GM19467 (cell line): ENCODE results near the gene CFDP1.

Experiments
- ATAC-seq: cut with Tn5 transposase; IDR thresholded peaks from one replicate; pipeline ENCODE4 v1.9.1; 2021; ENCODE audit warnings: mild to moderate bottlenecking, moderate library complexity; ENCODE audit not compliant: unreplicated experiment

Gene CFDP1

GRCh38 chr16:75415169-75415905 lies 18.0 kb downstream of the CFDP1 start:
- no peak for ATAC-seq

- ATAC-seq, result no peak
Observed at GRCh38 chr16:75413951-75414350, 19.4 kb downstream of the CFDP1 start.

- no peak for ATAC-seq
Observed at GRCh38 chr16:75406943-75407342, 26.4 kb downstream of the CFDP1 start.

- no peak for ATAC-seq
Observed at GRCh38 chr16:75402821-75403475, 30.4 kb downstream of the CFDP1 start.

- no peak for ATAC-seq
Observed at GRCh38 chr16:75402159-75402820, 31.0 kb downstream of the CFDP1 start.

- ATAC-seq, result no peak
Observed at GRCh38 chr16:75401691-75402090, 31.6 kb downstream of the CFDP1 start.

GRCh38 chr16:75398333-75398732 lies 35.0 kb downstream of the CFDP1 start:
- no peak for ATAC-seq

- no peak for ATAC-seq
Observed at GRCh38 chr16:75394941-75395340, 38.4 kb downstream of the CFDP1 start.

- no peak for ATAC-seq
Observed at GRCh38 chr16:75392906-75393305, 40.4 kb downstream of the CFDP1 start.

- no peak for ATAC-seq
Observed at GRCh38 chr16:75390926-75391653, 42.2 kb downstream of the CFDP1 start.

GRCh38 chr16:75389096-75389690 lies 44.1 kb downstream of the CFDP1 start:
- no peak for ATAC-seq

- no peak for ATAC-seq
Observed at GRCh38 chr16:75387951-75388350, 45.4 kb downstream of the CFDP1 start.

GRCh38 chr16:75385507-75386152 lies 47.7 kb downstream of the CFDP1 start:
- no peak for ATAC-seq

GRCh38 chr16:75383141-75383540 lies 50.2 kb downstream of the CFDP1 start:
- ATAC-seq, result no peak

GRCh38 chr16:75382611-75383010 lies 50.7 kb downstream of the CFDP1 start:
- no peak for ATAC-seq

GRCh38 chr16:75380870-75381269 lies 52.4 kb downstream of the CFDP1 start:
- ATAC-seq, result no peak

GRCh38 chr16:75379911-75380847 lies 53.1 kb downstream of the CFDP1 start:
- peak; percentile 75 for ATAC-seq

- peak; percentile 41 for ATAC-seq
Observed at GRCh38 chr16:75379339-75379738, 54.0 kb downstream of the CFDP1 start.

GRCh38 chr16:75378616-75379015 lies 54.7 kb downstream of the CFDP1 start:
- ATAC-seq, result no peak
